ENCODE measurements around the gene ADAMTS5.

Gene ADAMTS5

DNA sequence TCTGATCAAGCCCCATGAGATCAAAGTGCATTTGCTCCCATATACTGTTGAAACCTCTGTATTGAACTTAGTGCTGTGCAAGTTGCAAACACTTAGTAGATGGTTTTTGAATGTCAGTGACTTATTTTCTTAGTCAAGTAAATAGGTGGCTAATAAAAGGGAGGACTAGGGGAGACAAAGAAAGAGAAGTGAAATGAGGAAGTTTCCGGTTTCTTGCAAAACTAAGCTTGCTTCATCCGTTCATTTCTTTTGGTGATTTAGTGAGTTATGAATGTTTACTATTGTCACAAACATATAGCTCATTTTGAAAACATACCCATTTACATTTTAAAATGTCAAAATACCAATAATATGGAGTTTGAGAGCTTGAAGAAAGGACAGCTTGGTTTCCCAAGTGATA is 23.0 kb downstream of the ADAMTS5 start:
- in situ Hi-C loops (cut with HindIII; ENCODE audit: low pct_unique_long_range_greater_than_20kb, low sequenced_read_pairs) = no loop called here
- TF ChIP-seq JUND (IDR thresholded peaks at IDR 0.05; ENCODE audit: low read depth) = no peak
- DNase-seq (ENCODE audit: low read depth in 1 of 2, low spot score in 1 of 2) = no peak

DNA sequence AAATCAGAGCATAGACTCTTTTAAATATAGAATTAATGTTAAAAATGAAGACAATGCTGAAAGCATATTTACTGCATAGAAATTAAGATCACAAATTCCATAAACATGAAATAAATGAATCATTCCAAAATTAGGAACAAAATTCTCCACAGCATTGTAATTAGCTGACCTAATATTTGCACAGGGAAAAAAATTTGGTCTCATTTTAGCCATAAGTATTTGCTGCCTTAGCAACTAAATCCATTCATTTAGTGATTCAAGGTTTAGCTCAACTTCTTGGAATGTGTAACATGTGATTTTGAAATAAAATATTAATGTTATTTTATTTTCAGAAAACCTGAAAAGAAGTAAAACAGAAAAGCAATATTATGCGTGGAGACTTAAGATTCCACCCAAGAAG is 25.5 kb downstream of the ADAMTS5 start:
- in situ Hi-C loops (cut with HindIII; ENCODE audit: low pct_unique_long_range_greater_than_20kb, low sequenced_read_pairs) = no loop called here
- TF ChIP-seq JUND (IDR thresholded peaks at IDR 0.05; ENCODE audit: low read depth) = no peak
- no peak for DNase-seq (ENCODE audit: low read depth in 1 of 2, low spot score in 1 of 2)

- in situ Hi-C loops (cut with HindIII; ENCODE audit: low pct_unique_long_range_greater_than_20kb, low sequenced_read_pairs) = no loop called here
- no peak for TF ChIP-seq JUND (IDR thresholded peaks at IDR 0.05; ENCODE audit: low read depth)
- DNase-seq (ENCODE audit: low read depth in 1 of 2, low spot score in 1 of 2) = no peak
These were observed 27.2 kb downstream of the ADAMTS5 start for GRCh38 chr21:26939601-26940111.

GRCh38 chr21:26936641-26937040 is 30.2 kb downstream of the ADAMTS5 start:
- DNase-seq (ENCODE audit: low read depth in 1 of 2, low spot score in 1 of 2) = no peak
- in situ Hi-C loops (cut with HindIII; ENCODE audit: low pct_unique_long_range_greater_than_20kb, low sequenced_read_pairs) = no loop called here
- TF ChIP-seq JUND (IDR thresholded peaks at IDR 0.05; ENCODE audit: low read depth) = no peak

DNA sequence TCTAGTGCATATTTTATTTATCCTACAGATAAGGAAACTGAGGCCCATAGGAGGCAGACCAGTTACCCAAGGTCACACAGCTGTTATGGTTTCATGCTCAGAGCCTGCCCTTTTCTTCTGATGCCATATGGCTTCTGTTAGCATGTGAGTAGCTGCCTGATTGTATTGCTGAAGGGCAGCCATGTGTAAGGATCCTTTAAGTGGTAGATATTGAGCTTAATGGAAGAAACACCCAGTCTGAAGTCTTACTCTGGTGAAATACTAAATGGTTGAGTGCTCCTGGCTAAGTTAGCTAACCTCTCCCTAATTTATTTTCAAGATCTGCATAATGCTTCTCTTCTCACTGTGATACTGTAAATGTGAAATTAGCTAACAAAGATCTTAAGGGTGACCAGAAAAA is 30.9 kb downstream of the ADAMTS5 start:
- DNase-seq (ENCODE audit: low read depth in 1 of 2, low spot score in 1 of 2) = no peak
- TF ChIP-seq JUND (IDR thresholded peaks at IDR 0.05; ENCODE audit: low read depth) = no peak
- in situ Hi-C loops (cut with HindIII; ENCODE audit: low pct_unique_long_range_greater_than_20kb, low sequenced_read_pairs) = no loop called here

- TF ChIP-seq JUND (IDR thresholded peaks at IDR 0.05; ENCODE audit: low read depth) = no peak
- no peak for DNase-seq (ENCODE audit: low read depth in 1 of 2, low spot score in 1 of 2)
- in situ Hi-C loops (cut with HindIII; ENCODE audit: low pct_unique_long_range_greater_than_20kb, low sequenced_read_pairs) = no loop called here
These were observed 32.5 kb downstream of the ADAMTS5 start for GRCh38 chr21:26934383-26934782.

- no peak for DNase-seq (ENCODE audit: low read depth in 1 of 2, low spot score in 1 of 2)
- TF ChIP-seq JUND (IDR thresholded peaks at IDR 0.05; ENCODE audit: low read depth) = no peak
- in situ Hi-C loops (cut with HindIII; ENCODE audit: low pct_unique_long_range_greater_than_20kb, low sequenced_read_pairs) = no loop called here
These were observed 33.4 kb downstream of the ADAMTS5 start for GRCh38 chr21:26933448-26933847.

DNA sequence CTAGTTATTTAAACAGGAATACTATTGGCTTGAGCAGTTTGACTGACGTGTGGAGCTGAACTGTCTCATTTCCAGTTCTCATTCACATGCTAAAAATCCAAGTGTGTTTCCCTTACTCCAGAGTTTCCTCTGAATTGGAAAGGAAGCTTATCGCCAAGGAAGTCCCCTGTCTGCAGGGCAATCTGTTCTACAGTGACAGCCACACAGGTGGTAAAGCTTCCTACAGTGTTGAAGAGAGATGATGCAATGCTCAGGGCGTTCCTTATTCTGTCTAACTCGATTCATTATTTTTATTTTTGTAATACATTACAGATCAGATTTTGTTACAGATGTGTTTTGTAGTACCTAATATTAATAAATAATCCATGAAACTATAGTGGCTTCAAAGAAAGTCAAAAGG is 41.3 kb downstream of the ADAMTS5 start:
- no peak for DNase-seq (ENCODE audit: low read depth in 1 of 2, low spot score in 1 of 2)
- in situ Hi-C loops (cut with HindIII; ENCODE audit: low pct_unique_long_range_greater_than_20kb, low sequenced_read_pairs) = no loop called here
- no peak for TF ChIP-seq JUND (IDR thresholded peaks at IDR 0.05; ENCODE audit: low read depth)

- no peak for DNase-seq (ENCODE audit: low read depth in 1 of 2, low spot score in 1 of 2)
- in situ Hi-C loops (cut with HindIII; ENCODE audit: low pct_unique_long_range_greater_than_20kb, low sequenced_read_pairs) = no loop called here
- TF ChIP-seq JUND (IDR thresholded peaks at IDR 0.05; ENCODE audit: low read depth) = no peak
These were observed 41.8 kb downstream of the ADAMTS5 start for GRCh38 chr21:26925122-26925521.

- no peak for DNase-seq (ENCODE audit: low read depth in 1 of 2, low spot score in 1 of 2)
- TF ChIP-seq JUND (IDR thresholded peaks at IDR 0.05; ENCODE audit: low read depth) = no peak
- in situ Hi-C loops (cut with HindIII; ENCODE audit: low pct_unique_long_range_greater_than_20kb, low sequenced_read_pairs) = no loop called here
These were observed 42.9 kb downstream of the ADAMTS5 start for GRCh38 chr21:26923986-26924385.

- TF ChIP-seq JUND (IDR thresholded peaks at IDR 0.05; ENCODE audit: low read depth) = no peak
- no peak for DNase-seq (ENCODE audit: low read depth in 1 of 2, low spot score in 1 of 2)
- in situ Hi-C loops (cut with HindIII; ENCODE audit: low pct_unique_long_range_greater_than_20kb, low sequenced_read_pairs) = no loop called here
These were observed 46.8 kb downstream of the ADAMTS5 start for GRCh38 chr21:26920055-26920454.

- no peak for TF ChIP-seq JUND (IDR thresholded peaks at IDR 0.05; ENCODE audit: low read depth)
- in situ Hi-C loops (cut with HindIII; ENCODE audit: low pct_unique_long_range_greater_than_20kb, low sequenced_read_pairs) = no loop called here
These were observed 48.4 kb downstream of the ADAMTS5 start for GRCh38 chr21:26918323-26919079.

DNA sequence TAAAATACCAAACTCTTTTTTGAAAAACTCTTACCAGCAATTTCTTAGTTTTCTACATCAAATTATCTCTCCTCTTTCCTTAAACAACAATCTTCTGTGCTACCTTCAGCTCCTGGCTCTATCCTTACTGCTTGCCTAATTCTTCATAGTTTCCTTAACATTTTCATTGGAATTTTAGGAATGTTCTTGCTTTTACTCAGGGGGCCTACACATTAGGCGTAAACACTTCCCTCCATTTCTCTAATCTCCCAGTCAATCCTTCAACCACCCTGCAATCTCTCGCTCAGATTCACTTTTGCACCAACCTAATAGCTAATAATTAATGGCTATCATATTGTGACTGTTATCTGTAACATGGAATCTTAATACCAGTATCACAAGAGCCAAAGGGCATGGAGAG is 50.1 kb downstream of the ADAMTS5 start:
- no peak for TF ChIP-seq JUND (IDR thresholded peaks at IDR 0.05; ENCODE audit: low read depth)
- DNase-seq (ENCODE audit: low read depth in 1 of 2, low spot score in 1 of 2) = no peak
- in situ Hi-C loops (cut with HindIII; ENCODE audit: low pct_unique_long_range_greater_than_20kb, low sequenced_read_pairs) = no loop called here

More at GRCh38 chr21:26918323-26919079, 48.4 kb downstream of the ADAMTS5 start:
- DNase-seq (ENCODE audit: low read depth in 1 of 2, low spot score in 1 of 2) = no peak

DNA sequence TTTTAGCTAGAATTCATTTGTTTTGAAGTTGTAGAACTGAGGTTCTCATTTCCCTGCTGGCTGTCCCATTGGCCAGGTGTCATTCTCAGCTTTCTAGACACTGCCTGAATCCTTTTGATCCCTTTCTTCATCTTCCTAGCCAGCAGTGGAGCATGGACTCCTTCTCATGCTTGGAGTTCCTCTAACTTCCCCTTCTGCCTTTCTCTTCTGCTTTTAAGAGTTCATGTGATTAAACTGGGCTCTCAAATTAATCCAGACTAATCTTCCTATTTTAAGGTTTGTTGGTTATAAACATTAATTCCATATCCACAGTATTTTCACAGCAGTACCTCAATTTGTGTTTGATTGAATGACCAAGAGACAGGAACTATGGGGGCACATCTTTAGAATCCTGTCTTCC is 52.3 kb downstream of the ADAMTS5 start:
- no peak for TF ChIP-seq JUND (IDR thresholded peaks at IDR 0.05; ENCODE audit: low read depth)
- no peak for DNase-seq (ENCODE audit: low read depth in 1 of 2, low spot score in 1 of 2)
- in situ Hi-C loops (cut with HindIII; ENCODE audit: low pct_unique_long_range_greater_than_20kb, low sequenced_read_pairs) = no loop called here

Data from T47D (cell line).